BJ (cell line): Measurements from ENCODE around the gene PRKACA. TPM values are rescaled to one million over a fixed set of nuclear protein-coding genes. Genes with fewer than 3 reads are reported as not detected.

Experiments used
- CTCF ChIA-PET: fragments of 350-600 bp; formaldehyde crosslinking; extraction: SDS; loops from one replicate; lab custom pipeline; 2021; ENCODE audit warnings: antibody characterized with exemption, inconsistent platforms; lab: Yijun Ruan, JAX
- POLR2A ChIA-PET: fragments of 300-600 bp; sonication (Branson Sonifier 250); formaldehyde crosslinking; extraction: SDS; loops from one replicate; lab custom pipeline; 2021; ENCODE audit warnings: antibody characterized with exemption; lab: Charles Lee
- DNase-seq: peaks from one replicate; pipeline ENCODE4 v3.0.0-alpha.2; 2011; ENCODE audit warnings: low read depth
- H3K27me3 ChIP-seq: 2 replicates; pipeline ENCODE4 v1.6.0; 2011; ENCODE audit warnings: low read length; ENCODE audit not compliant: control insufficient read depth, insufficient read depth
- H3K36me3 ChIP-seq: 2 replicates; pipeline ENCODE4 v1.5.1; 2011; ENCODE audit warnings: low read length; ENCODE audit not compliant: control insufficient read depth, insufficient read depth
- H3K4me3 ChIP-seq: 2 replicates; pipeline ENCODE4 v1.5.1; 2011; ENCODE audit warnings: low read depth, mild to moderate bottlenecking, control low read depth, low read length
- CTCF ChIP-seq: IDR thresholded peaks from 2 replicates; pipeline ENCODE4 v1.5.1; 2011; ENCODE audit warnings: low read depth, mild to moderate bottlenecking, control low read depth, inconsistent platforms, low read length, moderate library complexity; ENCODE audit not compliant: insufficient read depth
- polyA plus RNA-seq: library from polyadenylated mRNA; depleted of rRNA; stranded (reverse); fragments of >200 nt; gene quantifications from 2 replicates; pipeline ENCODE4 v1.2.3, GENCODE V29; 2011

Gene PRKACA
- polyA plus RNA-seq, 1 experiment, result 35.4 TPM

GRCh38 chr19:14070268-14071050, 47.1 kb downstream of the PRKACA start:
- no peak for TF ChIP-seq CTCF
- no peak overlapping the region for H3K4me3 ChIP-seq
- no peak for DNase-seq
- no peaks in the 10 kb centered on the region for H3K27me3 ChIP-seq
- ChIA-PET CTCF (interaction anchor here (0.6 to 6.0 kb wide), 11 partner anchors 11 to 274 kb away, joined by 3 to 115 read pairs (median 4); partner anchors contain the start of genes ASF1B, NANOS3 and PALM3), POLR2A (interaction anchor here (0.5 kb wide), 1 partner anchor 201 kb away, joined by 3 read pairs; no protein-coding TSS in a partner anchor)
- no peaks in the 10 kb centered on the region for H3K36me3 ChIP-seq

- ChIA-PET CTCF (interaction anchor here (0.9 kb wide), 1 partner anchor 18 kb away, joined by 4 read pairs; no protein-coding TSS in a partner anchor), POLR2A (no interaction called here)
- Histone ChIP-seq H3K4me3 (no peak overlapping the region), H3K36me3 (no peaks in the 10 kb centered on the region), H3K27me3 (no peaks in the 10 kb centered on the region)
- no peak for TF ChIP-seq CTCF
- DNase-seq, result no peak
Observed at GRCh38 chr19:14066134-14066533, 51.4 kb downstream of the PRKACA start.

- peaks cover 8% of the 10 kb centered on the region; the same call in 1 of the 2 replicates for H3K27me3 ChIP-seq
- H3K4me3 ChIP-seq, result no peak overlapping the region
- DNase-seq, result no peak
- no peaks in the 10 kb centered on the region for H3K36me3 ChIP-seq
- CTCF ChIA-PET, result interaction anchor here (1.3 to 8.7 kb wide), 2 partner anchors 9 to 32 kb away, joined by 4 to 115 read pairs; partner anchors contain the start of genes IL27RA and MISP3
- POLR2A ChIA-PET, result no interaction called here
- TF ChIP-seq CTCF, result no peak
Observed at GRCh38 chr19:14063105-14063504, 54.5 kb downstream of the PRKACA start.

- H3K27me3 ChIP-seq, result peaks cover 8% of the 10 kb centered on the region; the same call in 1 of the 2 replicates
- TF ChIP-seq CTCF, result no peak
Observed at GRCh38 chr19:14062558-14062855, 55.1 kb downstream of the PRKACA start.

More at GRCh38 chr19:14062558-14062855, 55.1 kb downstream of the PRKACA start:
- ChIA-PET CTCF (interaction anchor here (1.3 to 8.7 kb wide), 3 partner anchors 9 to 31 kb away, joined by 4 to 115 read pairs (median 5); partner anchors contain the start of genes IL27RA and MISP3), POLR2A (no interaction called here)
- Histone ChIP-seq H3K4me3 (no peak overlapping the region), H3K36me3 (no peaks in the 10 kb centered on the region)
- no peak for DNase-seq
